Right ventricle myocardium superior (tissue), 1 donor: ENCODE measurements around the gene CHDH. TPM values are rescaled to one million over a fixed set of nuclear protein-coding genes. Genes with fewer than 3 reads are reported as not detected.

Experiments used
- ATAC-seq: fragments of 200-7000 bp; cut with Tn5 transposase; one replicate; pipeline ENCODE4 v1.9.1; 2020; ENCODE audit warnings: mild to moderate bottlenecking; ENCODE audit not compliant: poor library complexity
- DNase-seq: peaks from one replicate; pipeline ENCODE4 v3.0.0-alpha.2; 2020
- intact Hi-C: fragments of 100-400 bp; cut with DNase I; formaldehyde crosslinking; loops from one replicate; pipeline ENCODE4 v1.11.2; 2022
- total RNA-seq: library from RNA; stranded (reverse); fragmentation: NEBNext Ultra II Directional; extraction: Animal tissue kit (Norgen Biotek cat#: 25700); gene quantifications from one replicate; pipeline ENCODE4 v1.2.1, GENCODE V29; 2021
- donor health status: DM: no; HTN: yes; CAD: no; lungs with severe emphysema.

The CHDH gene
- total RNA-seq, 1 donor from 2014 or later: 9.3 TPM

GRCh38 chr3:53775834-53776251 is 70.4 kb downstream of the CHDH start:
- ATAC-seq: no peak
- DNase-seq: no peak
- intact Hi-C loops: no loop called here

- ATAC-seq (no peak), DNase-seq (no peak)
- intact Hi-C loops: no loop called here
These were observed 71.2 kb downstream of the CHDH start for GRCh38 chr3:53775018-53775417.

- intact Hi-C loops: no loop called here
- no peak for ATAC-seq
- no peak for DNase-seq
These were observed 71.8 kb downstream of the CHDH start for GRCh38 chr3:53774414-53774813.

DNA sequence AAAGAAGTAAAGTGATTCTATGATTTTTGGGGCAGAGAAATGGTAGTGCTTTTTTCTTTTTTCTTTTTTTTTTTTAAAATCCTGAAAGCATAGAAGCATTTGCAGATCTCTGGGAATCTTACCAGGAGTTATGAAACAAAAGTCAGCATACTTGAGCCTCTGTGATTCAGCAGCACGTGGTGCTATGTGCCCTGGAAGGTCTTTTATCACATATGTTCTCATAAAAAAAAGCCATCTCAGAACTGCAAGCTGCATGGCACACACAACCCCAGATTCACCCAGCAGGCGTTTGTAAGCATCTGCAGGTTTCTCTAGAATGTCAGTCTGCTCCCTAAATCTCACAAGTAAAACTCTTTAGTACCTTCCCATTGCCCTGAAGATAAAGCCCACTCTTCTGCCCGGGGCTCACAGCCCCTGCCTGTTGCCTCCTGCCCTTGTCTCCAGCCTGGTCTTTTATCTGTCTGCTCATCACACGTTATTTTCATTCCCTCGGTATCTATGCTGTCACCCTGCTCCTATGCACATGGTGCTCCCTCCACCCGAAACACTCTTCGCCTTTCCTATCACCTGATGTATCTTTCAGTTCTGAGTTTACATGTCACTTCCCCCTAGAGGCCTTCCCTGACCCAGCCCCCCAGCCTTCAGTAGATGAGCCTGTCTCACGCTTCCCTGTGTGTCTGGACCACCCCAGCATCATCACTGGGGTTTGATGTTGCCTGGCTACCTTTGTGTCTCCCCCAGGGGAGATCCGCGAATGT is 72.4 kb downstream of the CHDH start:
- ATAC-seq (no peak), DNase-seq (no peak)
- intact Hi-C loops: no loop called here

GRCh38 chr3:53773021-53773436 is 73.2 kb downstream of the CHDH start:
- no peak for ATAC-seq
- intact Hi-C loops: no loop called here
- no peak for DNase-seq

DNA sequence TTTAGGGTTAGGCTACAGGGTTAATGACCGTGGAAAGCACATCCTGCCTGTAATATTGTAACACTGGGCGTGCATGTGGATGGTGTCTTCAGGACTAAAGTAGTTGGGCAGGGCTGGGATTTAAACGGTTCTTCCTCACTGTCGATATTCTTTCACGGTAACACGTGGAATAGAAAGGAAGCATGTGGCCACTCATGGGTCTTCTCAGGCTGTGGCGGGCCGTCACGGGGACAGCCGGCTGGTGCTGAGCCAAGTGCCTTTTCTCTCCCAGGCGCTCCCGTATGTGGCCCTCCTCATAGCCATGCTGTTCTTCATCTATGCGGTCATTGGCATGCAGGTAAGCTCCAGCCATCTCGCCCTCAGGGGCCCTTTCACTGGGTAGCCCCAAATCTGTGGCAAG is 73.7 kb downstream of the CHDH start:
- ATAC-seq: no peak
- no peak for DNase-seq
- intact Hi-C loops: no loop called here

GRCh38 chr3:53768478-53769459 is 77.5 kb downstream of the CHDH start:
- no peak for DNase-seq
- no peak for ATAC-seq
- intact Hi-C loops: no loop called here

DNA sequence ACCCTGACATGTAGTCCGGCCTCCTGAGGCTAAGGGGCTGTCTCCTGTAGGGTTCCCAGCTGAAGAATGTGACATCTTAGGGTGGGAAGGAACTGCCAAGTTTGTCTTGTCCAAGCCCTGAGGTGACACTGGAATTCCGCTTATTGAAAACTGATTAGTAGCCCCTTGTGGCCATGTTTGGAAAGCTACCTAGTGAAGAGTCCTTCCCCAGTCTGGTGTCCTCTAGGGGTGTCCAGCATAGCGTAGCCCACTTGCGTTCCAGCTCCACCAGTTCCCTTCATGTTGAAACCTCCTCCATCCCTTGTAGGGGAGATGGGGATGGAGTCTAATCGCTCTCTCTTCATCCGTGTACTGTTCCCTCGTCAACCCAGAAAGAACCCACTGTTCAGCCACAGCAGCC is 79.5 kb downstream of the CHDH start:
- intact Hi-C loops: no loop called here
- ATAC-seq (no peak), DNase-seq (no peak)

GRCh38 chr3:53765753-53766152 is 80.5 kb downstream of the CHDH start:
- no peak for ATAC-seq
- intact Hi-C loops: no loop called here
- no peak for DNase-seq

- DNase-seq (no peak), ATAC-seq (no peak)
- intact Hi-C loops: no loop called here
These were observed 82.0 kb downstream of the CHDH start for GRCh38 chr3:53764026-53764775.

- intact Hi-C loops: no loop called here
- ATAC-seq: no peak
- DNase-seq: no peak
These were observed 82.9 kb downstream of the CHDH start for GRCh38 chr3:53763353-53763752.

Other genes with a start within 250 kb of the CHDH start
- 1.9 TPM for gene IL17RB, start 149 bp upstream of the CHDH start, total RNA-seq
- gene ACTR8, start 35.7 kb upstream of the CHDH start, total RNA-seq: 27.9 TPM
- 97.4 TPM for gene SELENOK, start 45.4 kb upstream of the CHDH start, total RNA-seq